Ovary (tissue), 9 donors: ENCODE data around the gene PRKCE. TPM values are rescaled to one million over a fixed set of nuclear protein-coding genes. Genes with fewer than 3 reads are reported as not detected.

Experiments used
- DNase-seq, 5 donors: peaks; one replicate each; pipeline ENCODE4 v3.0.0-alpha.2; 2019 to 2020
- H3K27ac ChIP-seq, 2 donors: fragments of 200-600 bp; one replicate each; pipeline versions ENCODE4 v1.5.1 to v1.8.0; 2019 to 2022
- H3K27me3 ChIP-seq: fragments of 200-600 bp; one replicate; pipeline ENCODE4 v1.8.0; 2022
- H3K36me3 ChIP-seq: fragments of 200-600 bp; sonication (generic); one replicate; pipeline ENCODE4 v1.5.1; 2019
- H3K4me1 ChIP-seq: one replicate; pipeline ENCODE4 v1.8.1; 2013; ENCODE audit warnings: mild to moderate bottlenecking, moderate library complexity; ENCODE audit not compliant: insufficient read depth
- H3K4me3 ChIP-seq: fragments of 200-600 bp; sonication (generic); one replicate; pipeline ENCODE4 v1.5.1; 2017
- H3K9me3 ChIP-seq, 2 donors: fragments of 200-600 bp in 1 of 2; sonication (generic) in 1 of 2; one replicate each; pipeline versions ENCODE4 v1.5.1 to v1.8.1; 2013 to 2019; ENCODE audit warnings: mild to moderate bottlenecking in 1 of 2, moderate library complexity in 1 of 2
- CTCF ChIP-seq, 3 donors: fragments of 450-650 bp in 2 of 3; fragments of 200-600 bp in 1 of 3; IDR thresholded peaks; one replicate each; pipeline versions ENCODE4 v1.5.1 to v1.8.0; 2016 to 2022; ENCODE audit warnings: antibody characterized with exemption in 3 of 3, mild to moderate bottlenecking in 1 of 3
- EP300 ChIP-seq: sonication (generic); formaldehyde crosslinking; IDR thresholded peaks from one replicate; pipeline ENCODE4 v1.6.1; 2017; ENCODE audit warnings: antibody characterized with exemption
- POLR2A ChIP-seq: fragments of 450-650 bp; IDR thresholded peaks from one replicate; pipeline ENCODE4 v1.6.1; 2017; ENCODE audit warnings: antibody characterized with exemption, mild to moderate bottlenecking, moderate library complexity
- WGBS, 3 donors: extraction: QIAGEN DNeasy Blood & Tissue Kit in 1 of 3; methylation state at CpG; one replicate each; pipeline versions ENCODE4 v1.1.5 to v1.1.7; 2013 to 2017; 5-methylcytosine and 5-hydroxymethylcytosine counted together
- intact Hi-C, 4 donors: fragments of 100-400 bp; cut with DNase I; formaldehyde crosslinking; loops; one replicate each; pipeline versions ENCODE4 v1.11.0 to v1.15.1; 2022 to 2023
- polyA plus RNA-seq, 2 donors: library from polyadenylated mRNA; stranded (reverse); fragments of 200-250 nt in 1 of 2; fragments of 350-450 nt in 1 of 2; fragmentation: Illumina TruSeq in 1 of 2; extraction: RNeasy Lipid Tissue Mini Kit (QIAGEN cat#74804) in 1 of 2; gene quantifications; one replicate each; pipeline ENCODE4 v1.2.3, GENCODE V29; 2013 to 2014
- total RNA-seq, 7 donors: library from RNA; depleted of rRNA in 2 of 7; stranded (reverse); fragments of >200 nt in 2 of 7; fragmentation: NEBNext Ultra II Directional in 3 of 7; extraction: Animal tissue kit (Norgen Biotek cat#: 25700) in 3 of 7; gene quantifications; one replicate each; pipeline versions ENCODE4 v1.1.0 to v1.2.4, GENCODE V29; 2016 to 2023
- donor health status: DM: no; HTN: no; CAD: no; lungs with moderate emphysema.
- donor health status: DM: no; HTN: no; CAD: no.
- donor health status: Bipolar disorder and iron deficiency.
- donor health status: DM: yes; HTN: yes; CAD: no.
- donor health status: DM: no; HTN: no; CAD: no.
- donor health status: DM: yes; HTN: yes; CAD: no.

The PRKCE gene
- total and polyA plus RNA-seq, 9 donors = 3.1 to 22.8 (median 12.8) TPM

DNA sequence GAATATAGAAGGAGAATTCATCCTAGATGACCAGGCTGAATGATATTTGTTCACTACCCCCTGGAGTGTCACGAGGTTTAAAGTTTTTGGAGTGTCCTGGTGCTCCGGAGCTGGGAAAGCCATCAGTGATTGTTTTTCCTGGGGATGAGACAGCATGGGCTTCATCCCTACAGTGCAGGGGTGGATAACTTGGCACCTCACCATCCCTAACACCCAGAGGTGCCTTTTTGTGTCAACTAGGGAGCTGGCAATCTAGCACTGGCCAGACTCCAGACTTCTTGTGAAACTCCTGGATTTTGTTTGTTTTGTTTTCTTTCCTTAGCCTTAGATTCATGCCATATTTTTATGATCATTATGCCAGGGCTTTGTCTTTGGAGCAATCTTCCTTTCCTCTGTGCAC, 164.8 kb downstream of the PRKCE start:
- WGBS, 3 donors = 74 to 84% (median 82%) methylated on average over 2 of the region's 2 CpGs
- Histone ChIP-seq H3K4me3 (no peak overlapping the region), H3K4me1 (peaks cover 2% of the 10 kb centered on the region), H3K27me3 (no peaks in the 10 kb centered on the region), H3K27ac (no peak overlapping the region), H3K9me3 (no peaks in the 10 kb centered on the region), H3K36me3 (no peaks in the 10 kb centered on the region)
- no peak for TF ChIP-seq POLR2A
- no peak for TF ChIP-seq CTCF (IDR thresholded peaks at IDR 0.05)
- TF ChIP-seq EP300 = no peak
- no peak for DNase-seq
- intact Hi-C loops = no loop called here

DNA sequence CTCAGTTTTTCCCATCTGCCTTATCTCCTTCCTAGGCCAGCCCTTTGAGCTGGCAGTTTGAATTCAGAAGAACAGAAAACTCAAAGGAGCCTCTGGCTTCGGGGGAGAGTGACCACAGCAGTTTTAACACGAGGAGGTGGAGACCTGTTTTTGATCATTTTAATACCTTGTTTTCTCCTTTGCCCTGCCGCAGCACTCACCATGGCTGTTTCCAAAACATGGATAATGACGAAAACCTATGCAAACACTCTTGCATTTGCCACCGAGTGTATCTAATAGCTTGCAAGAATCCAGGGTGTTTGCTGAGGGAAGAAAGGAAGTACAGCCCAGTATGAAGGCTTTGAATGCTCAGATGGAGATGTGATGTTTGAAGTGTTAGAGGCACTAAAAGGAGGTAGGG, 167.1 kb downstream of the PRKCE start:
- Histone ChIP-seq H3K27me3 (no peaks in the 10 kb centered on the region), H3K4me3 (no peak overlapping the region), H3K9me3 (no peaks in the 10 kb centered on the region), H3K36me3 (no peaks in the 10 kb centered on the region), H3K27ac (no peak overlapping the region), H3K4me1 (peaks cover 8% of the 10 kb centered on the region)
- DNase-seq = no peak
- TF ChIP-seq CTCF (IDR thresholded peaks at IDR 0.05) (no peak), EP300 (no peak), POLR2A (no peak)
- 46 to 62% (median 56%) methylated on average over 5 of the region's 5 CpGs for WGBS, 3 donors
- intact Hi-C loops = no loop called here

DNA sequence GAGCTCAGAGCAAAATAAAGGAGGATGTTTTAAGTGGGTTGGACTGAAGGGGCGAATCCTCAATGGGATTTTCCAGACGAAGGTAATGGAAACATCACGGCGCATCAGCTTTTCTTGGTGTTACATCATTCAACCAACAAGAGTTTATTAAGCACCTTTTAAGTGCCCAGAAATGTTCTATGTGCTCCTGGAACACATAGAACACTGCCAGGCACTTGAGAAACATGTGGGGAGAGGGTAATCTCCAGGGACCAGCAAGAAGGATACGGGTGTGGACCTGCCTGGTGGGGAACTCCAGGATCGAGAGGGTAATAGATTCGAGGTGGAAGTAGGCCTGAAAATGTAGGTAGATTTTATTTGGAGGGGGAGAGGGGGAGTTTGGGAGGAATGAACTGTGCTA, 168.6 kb downstream of the PRKCE start:
- Histone ChIP-seq H3K4me1 (peaks cover 8% of the 10 kb centered on the region), H3K36me3 (no peaks in the 10 kb centered on the region), H3K27me3 (no peaks in the 10 kb centered on the region), H3K4me3 (no peak overlapping the region), H3K27ac (no peak overlapping the region), H3K9me3 (no peaks in the 10 kb centered on the region)
- whole genome bisulfite sequencing, 3 donors = 95 to 97% (median 96%) methylated on average over 7 of the region's 7 CpGs
- no peak for DNase-seq
- intact Hi-C loops = no loop called here
- no peak for TF ChIP-seq EP300
- no peak for TF ChIP-seq CTCF (IDR thresholded peaks at IDR 0.05)
- no peak for TF ChIP-seq POLR2A

DNA sequence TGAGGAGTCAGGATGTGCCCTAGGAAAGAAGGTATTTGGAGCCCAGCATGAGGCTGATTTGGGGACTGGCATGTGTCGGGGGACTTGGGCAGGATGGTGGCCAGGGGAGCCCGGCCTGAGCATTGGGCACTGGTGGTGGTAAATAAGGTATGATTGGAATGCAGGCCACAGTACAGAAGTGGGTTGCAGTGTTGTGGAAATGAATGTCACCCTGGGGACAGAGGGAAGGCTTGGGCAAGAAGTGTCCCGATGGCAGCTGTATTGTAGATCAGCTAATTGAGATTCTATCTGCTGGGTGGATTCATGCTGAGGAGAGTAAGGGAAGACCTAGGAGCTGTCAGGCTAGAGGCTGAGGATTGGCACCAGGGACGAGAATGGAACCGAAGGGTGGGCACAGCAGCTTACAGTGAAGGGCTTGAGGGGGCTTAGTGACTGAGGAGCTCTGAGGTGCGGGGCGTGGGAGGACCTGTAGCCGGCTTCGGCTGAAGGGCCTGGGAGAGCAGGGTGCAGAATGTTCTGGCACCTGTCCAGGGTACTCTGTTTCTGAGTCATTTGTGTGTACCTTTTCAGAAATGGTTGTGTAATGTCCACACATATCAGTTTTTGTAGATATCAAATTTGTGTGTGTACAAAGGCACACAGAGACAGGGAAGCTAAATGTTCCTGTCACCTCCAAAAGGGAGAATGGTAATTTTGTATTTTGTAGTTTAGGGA, 170.2 kb downstream of the PRKCE start:
- Histone ChIP-seq H3K9me3 (no peaks in the 10 kb centered on the region), H3K4me1 (peaks cover 8% of the 10 kb centered on the region), H3K36me3 (no peaks in the 10 kb centered on the region), H3K27ac (no peak overlapping the region), H3K4me3 (no peak overlapping the region), H3K27me3 (no peaks in the 10 kb centered on the region)
- DNase-seq = peak; percentile 58 to 83 (median 75)
- WGBS, 3 donors = 58 to 60% (median 59%) methylated on average over 9 of the region's 9 CpGs
- intact Hi-C loops = no loop called here
- TF ChIP-seq EP300 (no peak), CTCF (IDR thresholded peaks at IDR 0.05) (no peak), POLR2A (no peak)
